ENCODE measurements around the gene ERP44. TPM values are rescaled to one million over a fixed set of nuclear protein-coding genes. Genes with fewer than 3 reads are reported as not detected.
"Not testable (repeated sequence)": the region's sequence is repeated elsewhere in the genome, so short reads cannot be mapped to it uniquely, and the experiment has no call there.

ERP44 gene
- total and polyA plus RNA-seq, 11 donors, result 7.9 to 21.6 (median 15.7) TPM

DNA sequence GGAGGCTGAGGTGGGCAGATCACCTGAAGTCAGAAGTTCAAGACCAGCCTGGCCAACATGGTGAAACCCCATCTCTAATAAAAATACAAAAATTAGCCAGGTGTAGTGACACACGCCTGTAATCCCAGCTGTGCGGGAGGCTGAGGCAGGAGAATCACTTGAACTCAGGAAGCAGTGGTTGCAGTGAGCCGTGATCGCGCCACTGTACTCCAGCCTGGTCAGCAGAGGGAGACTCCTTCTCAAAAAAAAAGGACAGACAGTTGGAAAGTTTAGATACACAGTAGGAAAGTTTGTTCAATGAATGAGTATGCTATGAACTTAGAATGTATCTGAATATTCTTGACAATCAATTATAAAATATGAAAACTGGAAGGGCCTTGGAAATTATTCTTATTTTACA lies 38.0 kb upstream of the ERP44 start:
- H3K4me1 ChIP-seq; H3K4me3 ChIP-seq; H3K27me3 ChIP-seq; H3K27ac ChIP-seq; H3K9me3 ChIP-seq; ATAC-seq; DNase-seq; intact Hi-C loops (cut with DNase I): not testable (repeated sequence)
- TF ChIP-seq, protein P1, sequence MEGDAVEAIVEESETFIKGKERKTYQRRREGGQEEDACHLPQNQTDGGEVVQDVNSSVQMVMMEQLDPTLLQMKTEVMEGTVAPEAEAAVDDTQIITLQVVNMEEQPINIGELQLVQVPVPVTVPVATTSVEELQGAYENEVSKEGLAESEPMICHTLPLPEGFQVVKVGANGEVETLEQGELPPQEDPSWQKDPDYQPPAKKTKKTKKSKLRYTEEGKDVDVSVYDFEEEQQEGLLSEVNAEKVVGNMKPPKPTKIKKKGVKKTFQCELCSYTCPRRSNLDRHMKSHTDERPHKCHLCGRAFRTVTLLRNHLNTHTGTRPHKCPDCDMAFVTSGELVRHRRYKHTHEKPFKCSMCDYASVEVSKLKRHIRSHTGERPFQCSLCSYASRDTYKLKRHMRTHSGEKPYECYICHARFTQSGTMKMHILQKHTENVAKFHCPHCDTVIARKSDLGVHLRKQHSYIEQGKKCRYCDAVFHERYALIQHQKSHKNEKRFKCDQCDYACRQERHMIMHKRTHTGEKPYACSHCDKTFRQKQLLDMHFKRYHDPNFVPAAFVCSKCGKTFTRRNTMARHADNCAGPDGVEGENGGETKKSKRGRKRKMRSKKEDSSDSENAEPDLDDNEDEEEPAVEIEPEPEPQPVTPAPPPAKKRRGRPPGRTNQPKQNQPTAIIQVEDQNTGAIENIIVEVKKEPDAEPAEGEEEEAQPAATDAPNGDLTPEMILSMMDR (IDR thresholded peaks at IDR 0.05), result peak in 2 of 12 donors; percentile 8 to 13
- peaks cover 0 to 16% (median 6%) of the 10 kb centered on the region in 9 donors for H3K36me3 ChIP-seq
- 93 to 95% (median 93%) methylated on average over 5 of the region's 5 CpGs for WGBS, 4 donors

DNA sequence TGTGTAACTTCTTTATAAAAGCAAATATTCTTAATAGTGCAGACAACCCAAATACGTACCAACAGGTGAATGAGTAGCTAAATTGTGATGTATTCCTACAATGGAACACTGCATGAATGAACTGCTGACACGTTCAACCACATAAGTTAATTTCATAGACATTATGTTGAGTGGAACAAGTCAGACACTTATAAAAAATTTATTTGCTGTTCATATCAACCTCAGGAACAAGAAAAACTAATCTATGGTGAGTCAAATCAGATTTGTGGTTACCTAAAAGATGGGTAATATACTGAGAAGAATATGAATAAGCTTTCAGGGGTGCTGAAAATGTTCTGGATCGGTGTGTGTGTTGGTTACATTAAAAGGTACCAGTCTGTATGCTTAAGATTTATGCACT lies 35.9 kb upstream of the ERP44 start:
- Histone ChIP-seq H3K27ac (no peak overlapping the region), H3K4me1 (no peaks in the 10 kb centered on the region), H3K9me3 (no peaks in the 10 kb centered on the region), H3K27me3 (no peaks in the 10 kb centered on the region), H3K36me3 (peaks cover 0 to 20% (median 10%) of the 10 kb centered on the region in 9 donors), H3K4me3 (no peak overlapping the region)
- TF ChIP-seq, protein P1 (IDR thresholded peaks at IDR 0.05), result no peak
- TF ChIP-seq POLR2A (IDR thresholded peaks at IDR 0.05), result no peak
- intact Hi-C loops (cut with DNase I), result no loop called here
- no peak for DNase-seq
- WGBS, 4 donors, result 81 to 97% (median 94%) methylated on average over 3 of the region's 3 CpGs
- no peak for ATAC-seq

DNA sequence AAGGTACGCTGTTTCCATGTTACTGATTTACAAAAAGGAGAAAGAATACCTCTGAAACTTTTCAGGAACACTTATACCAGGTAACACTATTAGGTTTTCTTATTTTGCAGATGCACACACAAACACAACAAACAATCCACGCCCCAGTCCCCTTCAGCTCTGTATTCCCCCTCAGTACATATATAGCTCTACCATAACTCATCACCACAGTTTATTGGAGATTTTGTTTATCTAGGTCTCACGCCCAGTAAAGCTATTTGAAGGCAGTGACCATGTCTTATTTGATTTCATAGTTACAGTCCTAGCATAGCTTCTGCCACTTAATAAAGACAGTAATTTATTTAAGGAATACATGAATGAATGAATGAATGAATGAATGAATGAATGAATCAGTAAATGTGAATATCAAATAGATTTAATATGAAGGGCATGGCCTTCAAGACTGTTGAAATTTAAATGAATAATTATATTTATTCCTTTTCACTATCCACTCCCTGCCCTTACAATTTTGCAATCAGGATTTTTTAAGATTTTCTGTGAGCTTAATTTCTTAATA lies 33.2 kb upstream of the ERP44 start:
- no peak for TF ChIP-seq POLR2A (IDR thresholded peaks at IDR 0.05)
- TF ChIP-seq, protein P1 (IDR thresholded peaks at IDR 0.05), result no peak
- Histone ChIP-seq H3K27ac (no peak overlapping the region), H3K4me1 (peaks cover 0 to 5% (median 0%) of the 10 kb centered on the region in 12 donors), H3K4me3 (no peak overlapping the region), H3K27me3 (no peaks in the 10 kb centered on the region), H3K36me3 (peaks cover 0 to 36% (median 13%) of the 10 kb centered on the region in 9 donors), H3K9me3 (no peaks in the 10 kb centered on the region)
- intact Hi-C loops (cut with DNase I), result no loop called here
- ATAC-seq (no peak), DNase-seq (no peak)
- 94 to 97% (median 97%) methylated on average over 3 of the region's 3 CpGs for WGBS, 4 donors

DNA sequence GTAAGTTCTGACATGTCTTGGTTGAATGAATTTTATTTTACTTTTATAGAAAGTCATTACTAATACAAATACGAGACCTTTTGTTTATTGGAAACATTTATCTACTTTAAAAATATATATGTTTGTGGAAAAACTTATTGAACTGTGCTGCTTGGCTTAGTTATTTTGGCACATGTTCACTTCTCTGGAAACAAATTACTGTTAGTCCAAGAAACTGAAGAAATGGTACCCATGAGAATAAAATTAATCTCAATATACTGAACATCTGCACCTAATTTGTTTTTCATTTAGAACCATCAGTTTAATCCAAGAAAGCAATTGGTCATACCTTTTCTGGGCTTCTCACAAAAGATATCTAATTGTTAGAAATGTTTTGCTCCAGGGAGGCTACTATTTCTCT lies 32.4 kb upstream of the ERP44 start:
- ATAC-seq (no peak), DNase-seq (no peak)
- no peak for TF ChIP-seq POLR2A (IDR thresholded peaks at IDR 0.05)
- TF ChIP-seq, protein P1 (IDR thresholded peaks at IDR 0.05), result no peak
- Histone ChIP-seq H3K4me3 (no peak overlapping the region), H3K36me3 (peaks cover 0 to 43% (median 17%) of the 10 kb centered on the region in 9 donors), H3K4me1 (peaks cover 0 to 5% (median 0%) of the 10 kb centered on the region in 12 donors), H3K27me3 (no peaks in the 10 kb centered on the region), H3K9me3 (no peaks in the 10 kb centered on the region), H3K27ac (no peak overlapping the region)
- intact Hi-C loops (cut with DNase I), result no loop called here
- WGBS, 4 donors, result 77 to 91% (median 86%) methylated on average over 1 of the region's 1 CpG
